ENCODE measurements around the gene RIN2. TPM values are rescaled to one million over a fixed set of nuclear protein-coding genes. Genes with fewer than 3 reads are reported as not detected.

The RIN2 gene
- total and polyA plus RNA-seq, 9 of the 15 experiments (the other 6 are each of a cell fraction or from before 2014, with no cell fraction given): 0.09 TPM; not detected in 8

- ATAC-seq (no peak), DNase-seq (ENCODE audit: extremely low read depth in 1 of 4, low spot score in 3 of 4) (no peak), FAIRE-seq (no peak)
- no peaks in the 10 kb centered on the region for H3K79me2 ChIP-seq (ENCODE audit: control insufficient read depth, insufficient read depth, low read length)
- ChIA-PET POLR2A (no interaction called here), CTCF (ENCODE audit: low intra/inter-chr PET ratio) (no interaction called here)
- no peak overlapping the region for H3K27ac ChIP-seq (ENCODE audit: extremely low read depth, low read depth, low read length)
- no peaks in the 10 kb centered on the region for H4K20me1 ChIP-seq (replicated peaks; ENCODE audit: control insufficient read depth, insufficient read depth, low read length)
- in situ Hi-C loops (cut with MboI): no loop called here
- H3K9ac ChIP-seq (ENCODE audit: insufficient read depth in 1 of 2, low read depth in 2 of 2, low read length in 2 of 2): no peak overlapping the region
- H3K4me3 ChIP-seq: no peak overlapping the region
- TF ChIP-seq ZNF316 (IDR thresholded peaks at IDR 0.05): no peak
- no peak for TF ChIP-seq ARID1B (IDR thresholded peaks at IDR 0.05)
- TF ChIP-seq PREB (CRISPR knock-in tag; IDR thresholded peaks at IDR 0.05): no peak
- no peak for TF ChIP-seq RB1 (IDR thresholded peaks at IDR 0.05; ENCODE audit: low read depth)
- TF ChIP-seq SMARCB1 (IDR thresholded peaks at IDR 0.05; ENCODE audit: insufficient read length, low read depth): no peak
- no peak for TF ChIP-seq CC2D1A (IDR thresholded peaks at IDR 0.05)
- TF ChIP-seq FOXO4 (CRISPR knock-in tag; IDR thresholded peaks at IDR 0.05): no peak
- no peak for TF ChIP-seq MYBL2 (IDR thresholded peaks at IDR 0.05; ENCODE audit: low read depth)
- no peak for TF ChIP-seq MYBL2 (CRISPR knock-in tag; IDR thresholded peaks at IDR 0.05; ENCODE audit: borderline replicate concordance)
- no peak for TF ChIP-seq HBP1 (CRISPR knock-in tag; IDR thresholded peaks at IDR 0.05)
- TF ChIP-seq SRSF3 (IDR thresholded peaks at IDR 0.05; ENCODE audit: insufficient read depth, low read length): no peak
- no peak for TF ChIP-seq UBTF (IDR thresholded peaks at IDR 0.05; ENCODE audit: borderline replicate concordance in 1 of 2, low read depth in 2 of 2, low read length in 2 of 2)
- intact Hi-C loops (cut with micrococcal nuclease): no loop called here
- no TSS peak for BruUV-seq (replicated peaks)
- no peaks in the 10 kb centered on the region for H3K36me3 ChIP-seq (ENCODE audit: control insufficient read depth, insufficient read depth, low read length)
- H2AFZ ChIP-seq (ENCODE audit: low read depth, low read length): no peak overlapping the region
- no peaks in the 10 kb centered on the region for H3K9me1 ChIP-seq (ENCODE audit: control insufficient read depth, insufficient read depth, low read length)
- H3K27me3 ChIP-seq (ENCODE audit: control insufficient read depth in 2 of 2, insufficient read depth in 2 of 2, low read length in 2 of 2): no peaks in the 10 kb centered on the region
- 0% methylated on average over 5 of the region's 5 CpGs for WGBS (ENCODE audit: insufficient coverage, low coverage, missing lambda C conversion rate)
- H3K4me1 ChIP-seq (replicated peaks in 1 of 2; ENCODE audit: control insufficient read depth in 2 of 2, insufficient read depth in 2 of 2, low read length in 2 of 2): no peaks in the 10 kb centered on the region
- no peaks in the 10 kb centered on the region for H3K9me3 ChIP-seq (replicated peaks; ENCODE audit: control insufficient read depth, insufficient read depth, low read depth, low read length)
- no peak overlapping the region for H3K4me2 ChIP-seq (ENCODE audit: insufficient read depth, low read length)
Measured at GRCh38 chr20:19750907-19751636, 7.0 kb upstream of the RIN2 start.
